H1 (cell line): ENCODE measurements around the gene CCSER2. TPM values are rescaled to one million over a fixed set of nuclear protein-coding genes. Genes with fewer than 3 reads are reported as not detected.

Source experiments
- CTCF ChIA-PET: fragments of 300-600 bp; sonication (Branson Sonifier 250); formaldehyde crosslinking; loops from one replicate; lab custom pipeline; 2021; ENCODE audit not compliant: partially characterized antibody; lab: Charles Lee
- POLR2A ChIA-PET: fragments of 300-600 bp; sonication (Branson Sonifier 250); formaldehyde crosslinking; loops from one replicate; lab custom pipeline; 2021; ENCODE audit warnings: inconsistent platforms; ENCODE audit not compliant: partially characterized antibody; lab: Charles Lee
- DNase-seq, 2 experiments: peaks; one replicate each; pipeline versions ENCODE4 v3.0.0 to v3.0.0-alpha.2; 2010 to 2022; ENCODE audit warnings: low spot score in 2 of 2, low read depth in 1 of 2, mixed read lengths in 1 of 2
- FAIRE-seq: peaks from 2 replicates; lab custom pipeline; 2011; peaks lifted over from hg19 to GRCh38; lab: Jason Lieb, UNC
- H2AFZ ChIP-seq: 2 replicates; pipeline ENCODE4 v1.8.1; 2012; ENCODE audit warnings: low read length, inconsistent platforms
- H2AK5ac ChIP-seq: 2 replicates; pipeline ENCODE4 v1.6.1; 2013; ENCODE audit warnings: low read depth, low read length
- H2BK120ac ChIP-seq: replicated peaks from 2 replicates; pipeline ENCODE3; 2013; ENCODE audit warnings: low read depth, low read length, inconsistent platforms
- H2BK12ac ChIP-seq: 2 replicates; pipeline ENCODE4 v1.6.1; 2013; ENCODE audit warnings: low read depth, low read length
- H2BK15ac ChIP-seq: 2 replicates; pipeline ENCODE4 v1.6.1; 2013; ENCODE audit warnings: low read length
- H2BK20ac ChIP-seq: 2 replicates; pipeline ENCODE4 v1.6.1; 2013; ENCODE audit warnings: low read length
- H2BK5ac ChIP-seq: 2 replicates; pipeline ENCODE4 v1.6.1; 2013; ENCODE audit warnings: low read depth, low read length
- H3K14ac ChIP-seq: 2 replicates; pipeline ENCODE4 v1.6.1; 2013; ENCODE audit warnings: inconsistent platforms; ENCODE audit not compliant: insufficient read length
- H3K18ac ChIP-seq: 2 replicates; pipeline ENCODE4 v1.6.1; 2013; ENCODE audit warnings: low read length; ENCODE audit errors: extremely low read depth
- H3K23ac ChIP-seq: 2 replicates; pipeline ENCODE4 v1.6.1; 2013; ENCODE audit warnings: inconsistent platforms; ENCODE audit not compliant: insufficient read length
- H3K23me2 ChIP-seq: 2 replicates; pipeline ENCODE4 v1.6.1; 2013; ENCODE audit warnings: low read depth, low read length
- H3K27ac ChIP-seq: 2 replicates; pipeline ENCODE4 v1.6.1; 2011; ENCODE audit warnings: low read depth, low read length, inconsistent platforms
- H3K27me3 ChIP-seq, 4 experiments: replicated peaks in 1 of 4; 1 replicate in 1 of 4; 2 replicates in 3 of 4; pipeline versions ENCODE4 v1.6.1 to v1.8.1; 2011 to 2013; ENCODE audit warnings: low read length in 3 of 4, mild to moderate bottlenecking in 3 of 4, inconsistent platforms in 2 of 4, mixed read lengths in 2 of 4, moderate library complexity in 1 of 4; ENCODE audit not compliant: control insufficient read depth in 3 of 4, insufficient read depth in 3 of 4; ENCODE audit errors: extremely low read depth in 1 of 4
- H3K36me3 ChIP-seq, 4 experiments: 2 replicates each; pipeline versions ENCODE4 v1.6.1 to v1.8.1; 2011 to 2013; ENCODE audit warnings: mild to moderate bottlenecking in 4 of 4, low read length in 3 of 4, moderate library complexity in 2 of 4, control low read depth in 1 of 4, inconsistent platforms in 1 of 4; ENCODE audit not compliant: insufficient read depth in 4 of 4, control insufficient read depth in 2 of 4
- H3K4ac ChIP-seq: replicated peaks from 2 replicates; pipeline ENCODE3; 2013; ENCODE audit warnings: low read length, low read depth, mixed read lengths, inconsistent platforms; ENCODE audit not compliant: insufficient read length
- H3K4me1 ChIP-seq, 4 experiments: replicated peaks in 1 of 4; 1 replicate in 1 of 4; 2 replicates in 3 of 4; pipeline versions ENCODE4 v1.6.1 to v1.8.1; 2011 to 2013; ENCODE audit warnings: low read length in 3 of 4, inconsistent platforms in 2 of 4, mixed read lengths in 1 of 4; ENCODE audit not compliant: insufficient read depth in 4 of 4, control insufficient read depth in 3 of 4
- H3K4me2 ChIP-seq, 2 experiments: 2 replicates each; pipeline versions ENCODE4 v1.6.1 to v1.8.1; 2011 to 2013; ENCODE audit warnings: low read depth in 2 of 2, low read length in 2 of 2, control low read depth in 1 of 2, inconsistent platforms in 1 of 2, mild to moderate bottlenecking in 1 of 2; ENCODE audit not compliant: insufficient read depth in 1 of 2
- H3K4me3 ChIP-seq, 4 experiments: fragments of 200-600, 300-600 bp in 1 of 4; sonication (generic), shearing (Covaris generic), sonication (Bioruptor Twin) in 1 of 4; 2 replicates each; pipeline versions ENCODE4 v1.5.1 to v1.8.1; 2011 to 2016; ENCODE audit warnings: low read length in 4 of 4, low read depth in 3 of 4, control low read depth in 2 of 4, inconsistent platforms in 2 of 4, mild to moderate bottlenecking in 2 of 4, mixed read lengths in 1 of 4, moderate library complexity in 1 of 4; ENCODE audit not compliant: insufficient read depth in 2 of 4; ENCODE audit errors: extremely low read depth in 1 of 4
- H3K56ac ChIP-seq: replicated peaks from 2 replicates; pipeline ENCODE3; 2013; ENCODE audit warnings: low read depth, mild to moderate bottlenecking, mixed read lengths, low read length, inconsistent platforms; ENCODE audit not compliant: insufficient read length
- H3K79me1 ChIP-seq: 2 replicates; pipeline ENCODE4 v1.6.1; 2013; ENCODE audit warnings: low read depth, low read length, control low read depth
- H3K79me2 ChIP-seq, 2 experiments: 2 replicates each; pipeline versions ENCODE4 v1.6.1 to v1.8.1; 2012 to 2013; ENCODE audit warnings: low read length in 2 of 2, mild to moderate bottlenecking in 2 of 2, inconsistent platforms in 1 of 2; ENCODE audit not compliant: insufficient read depth in 2 of 2, control insufficient read depth in 1 of 2
- H3K9ac ChIP-seq, 4 experiments: replicated peaks in 1 of 4; 1 replicate in 1 of 4; 2 replicates in 3 of 4; pipeline versions ENCODE4 v1.6.1 to v1.8.1; 2011 to 2013; ENCODE audit warnings: low read depth in 3 of 4, low read length in 3 of 4, control low read depth in 2 of 4, mild to moderate bottlenecking in 2 of 4, moderate library complexity in 2 of 4, inconsistent platforms in 1 of 4; ENCODE audit errors: extremely low read depth in 1 of 4
- H3K9me3 ChIP-seq, 2 experiments: 2 replicates each; pipeline versions ENCODE4 v1.6.1 to v1.8.1; 2012 to 2013; ENCODE audit warnings: mild to moderate bottlenecking in 2 of 2, moderate library complexity in 2 of 2, control low read depth in 1 of 2, inconsistent platforms in 1 of 2, low read depth in 1 of 2, low read length in 1 of 2, mixed read lengths in 1 of 2; ENCODE audit not compliant: insufficient read depth in 2 of 2
- H4K20me1 ChIP-seq, 2 experiments: replicated peaks in 1 of 2; 2 replicates each; pipeline versions ENCODE3 to v1.8.1; 2011 to 2013; ENCODE audit warnings: inconsistent platforms in 2 of 2, low read length in 2 of 2, mild to moderate bottlenecking in 1 of 2; ENCODE audit not compliant: insufficient read depth in 2 of 2, control insufficient read depth in 1 of 2
- H4K5ac ChIP-seq: 2 replicates; pipeline ENCODE4 v1.6.1; 2013; ENCODE audit warnings: low read length, low read depth, mixed read lengths, inconsistent platforms; ENCODE audit not compliant: insufficient read length
- H4K8ac ChIP-seq: 2 replicates; pipeline ENCODE4 v1.8.0; 2013; ENCODE audit warnings: mild to moderate bottlenecking, moderate library complexity, low read length, inconsistent platforms; ENCODE audit not compliant: insufficient read depth; ENCODE audit errors: extremely low read depth
- H4K91ac ChIP-seq: replicated peaks from 2 replicates; pipeline ENCODE3; 2013; ENCODE audit warnings: low read length, mixed read lengths, inconsistent platforms; ENCODE audit not compliant: insufficient read length
- BACH1 ChIP-seq: IDR thresholded peaks from 2 replicates; pipeline ENCODE4 v1.6.1; 2012; ENCODE audit warnings: low read length, improper control_type of control experiment
- CHD1 ChIP-seq: IDR thresholded peaks from 2 replicates; pipeline ENCODE4 v1.6.1; 2012; ENCODE audit warnings: low read depth, low read length, improper control_type of control experiment
- CTBP2 ChIP-seq: IDR thresholded peaks from 2 replicates; pipeline ENCODE4 v1.7.0; 2011; ENCODE audit warnings: borderline replicate concordance, mild to moderate bottlenecking, moderate library complexity, mixed read lengths, low read length; ENCODE audit not compliant: insufficient read depth, insufficient read length
- EP300 ChIP-seq, 2 experiments: IDR thresholded peaks; 1 replicate in 1 of 2; 2 replicates in 1 of 2; pipeline ENCODE4 v1.6.1; 2011 to 2012; ENCODE audit warnings: low read depth in 2 of 2, low read length in 2 of 2, mild to moderate bottlenecking in 2 of 2, borderline replicate concordance in 1 of 2, inconsistent platforms in 1 of 2, moderate library complexity in 1 of 2
- HDAC2 ChIP-seq, 2 experiments: fragments of 300-600 bp in 1 of 2; sonication (generic) in 1 of 2; IDR thresholded peaks; 2 replicates each; pipeline ENCODE4 v1.6.1; 2011 to 2012; ENCODE audit warnings: low read depth in 2 of 2, low read length in 2 of 2, mild to moderate bottlenecking in 2 of 2, moderate library complexity in 2 of 2, borderline replicate concordance in 1 of 2, inconsistent platforms in 1 of 2
- HDAC6 ChIP-seq: IDR thresholded peaks from one replicate; pipeline ENCODE4 v1.7.1; 2012; ENCODE audit warnings: low read depth, mild to moderate bottlenecking, inconsistent platforms, low read length, moderate library complexity
- JUN ChIP-seq: IDR thresholded peaks from 2 replicates; pipeline ENCODE4 v1.6.1; 2011; ENCODE audit warnings: low read depth, mild to moderate bottlenecking, improper control_type of control experiment, low read length
- MAX ChIP-seq: IDR thresholded peaks from 2 replicates; pipeline ENCODE4 v1.6.1; 2012; ENCODE audit warnings: inconsistent platforms
- POLR2A ChIP-seq, 2 experiments: IDR thresholded peaks; 1 replicate in 1 of 2; 2 replicates in 1 of 2; pipeline ENCODE4 v1.6.1; 2011; ENCODE audit warnings: low read depth in 2 of 2, low read length in 2 of 2, mild to moderate bottlenecking in 2 of 2; ENCODE audit errors: control extremely low read depth in 1 of 2
- RNF2 ChIP-seq: fragments of 200-900, 300-1000 bp; sonication (generic); IDR thresholded peaks from 2 replicates; pipeline ENCODE4 v1.7.1; 2016; ENCODE audit warnings: borderline replicate concordance, low read depth, mild to moderate bottlenecking, antibody characterized with exemption, low read length; ENCODE audit not compliant: poor library complexity, severe bottlenecking; ENCODE audit errors: missing control alignments
- SIRT6 ChIP-seq: IDR thresholded peaks from one replicate; pipeline ENCODE4 v1.7.1; 2012; ENCODE audit warnings: low read length, inconsistent platforms
- SIX5 ChIP-seq: IDR thresholded peaks from 2 replicates; pipeline ENCODE4 v1.6.1; 2011; ENCODE audit warnings: mild to moderate bottlenecking, low read depth, low read length
- ZNF274 ChIP-seq: IDR thresholded peaks from 2 replicates; pipeline ENCODE4 v1.7.0; 2012; ENCODE audit warnings: low read length, borderline replicate concordance; ENCODE audit errors: extremely low read depth
- WGBS, 2 experiments: shearing (Covaris generic) in 1 of 2; methylation state at CpG; one replicate each; pipeline versions ENCODE4 v1.1.6 to v1.1.7; 2013 to 2015; ENCODE audit warnings: low lambda C conversion rate in 2 of 2, mixed read lengths in 2 of 2, inconsistent platforms in 1 of 2, low coverage in 1 of 2, missing lambda C conversion rate in 1 of 2; ENCODE audit not compliant: insufficient replicate concordance in 2 of 2, insufficient coverage in 1 of 2, insufficient read length in 1 of 2; ENCODE audit errors: extremely low coverage in 1 of 2, missing lambda C conversion rate in 1 of 2; 5-methylcytosine and 5-hydroxymethylcytosine counted together
- polyA plus RNA-seq, 7 experiments: library from polyadenylated mRNA; depleted of rRNA in 3 of 7; stranded (reverse) in 5 of 7; unstranded in 2 of 7; fragments of >200 nt in 5 of 7; fragments of 200-250 nt in 2 of 7; gene quantifications; 1 replicate in 5 of 7; 2 replicates in 1 of 7; 4 replicates in 1 of 7; pipeline versions ENCODE4 v1.2.1 to v1.2.3, GENCODE V29; 2011 to 2013; ENCODE audit warnings: missing spikeins in 2 of 7, mixed read lengths in 2 of 7
- total RNA-seq: library from RNA; stranded (reverse); fragmentation: NEBNext Ultra II Directional; extraction: Animal tissue kit (Norgen Biotek cat#: 25700); gene quantifications from 2 replicates; pipeline ENCODE4 v1.2.1, GENCODE V29; 2021

CCSER2 gene
- total and polyA plus RNA-seq, 2 of the 8 experiments (the other 6 are each of a cell fraction or from before 2014, with no cell fraction given): 6.9 to 30.5 TPM

GRCh38 chr10:84429926-84430520, 101.6 kb downstream of the CCSER2 start:
- DNase-seq: peak; percentile 60 to 87
- TF ChIP-seq CTBP2 (no peak), SIRT6 (no peak), JUN (no peak), POLR2A (IDR thresholded peaks at IDR 0.05; ENCODE audit: control extremely low read depth in 1 of 2, low read depth in 2 of 2, low read length in 2 of 2) (no peak), EP300 (IDR thresholded peaks at IDR 0.05; ENCODE audit: borderline replicate concordance in 1 of 2, low read depth in 2 of 2, low read length in 2 of 2) (0 out of 3 replicates have a peak, but pooled peaks of 1 of the 2 experiments have one; percentile 30), HDAC2 (IDR thresholded peaks at IDR 0.05; ENCODE audit: borderline replicate concordance in 1 of 2, low read depth in 2 of 2, low read length in 2 of 2) (no peak), BACH1 (no peak), CHD1 (no peak), ZNF274 (no peak), HDAC6 (no peak), RNF2 (no peak), SIX5 (no peak), MAX (no peak)

More at GRCh38 chr10:84429926-84430520, 101.6 kb downstream of the CCSER2 start:
- Histone ChIP-seq H3K14ac (no peak overlapping the region), H3K79me2 (peaks cover 0 to 8% of the 10 kb centered on the region in 2 experiments; a peak in 1 of 4 replicates), H3K23ac (no peak overlapping the region), H3K4me2 (no peak overlapping the region), H4K8ac (no peak overlapping the region), H3K4ac (no peak overlapping the region), H4K91ac (no peak overlapping the region), H3K9ac (no peak overlapping the region), H2BK120ac (no peak overlapping the region), H3K36me3 (no peaks in the 10 kb centered on the region), H3K4me3 (no peak overlapping the region), H2BK5ac (no peak overlapping the region), H4K20me1 (peaks cover 0 to 2% of the 10 kb centered on the region in 2 experiments), H2AFZ (no peak overlapping the region), H3K79me1 (no peaks in the 10 kb centered on the region), H4K5ac (no peak overlapping the region), H3K27me3 (no peaks in the 10 kb centered on the region), H3K23me2 (no peaks in the 10 kb centered on the region; the same call in 1 of the 2 replicates), H3K9me3 (no peaks in the 10 kb centered on the region), H3K18ac (no peak overlapping the region), H3K56ac (no peak overlapping the region), H2BK20ac (no peak overlapping the region), H2AK5ac (no peak overlapping the region), H2BK15ac (no peak overlapping the region), H2BK12ac (no peak overlapping the region), H3K4me1 (no peaks in the 10 kb centered on the region), H3K27ac (no peak overlapping the region)
- POLR2A ChIA-PET: no interaction called here
- WGBS, 2 experiments: 67% methylated on average over 2 of the region's 2 CpGs; no CpG with 5 or more reads in 1 of the 2 experiments
- FAIRE-seq: peak; percentile 95
- CTCF ChIA-PET: interaction anchor here (0.5 to 4.5 kb wide), 50 partner anchors 9 to 1033 kb away, joined by 3 to 70 read pairs (median 4); no protein-coding TSS in a partner anchor
